DND-41 (cell line): ENCODE results near the gene PSMD14.

Experiments
- ATAC-seq: fragments of 200-7000 bp; cut with Tn5 transposase; 3 replicates; pipeline ENCODE4 v1.9.1; 2021; ENCODE audit warnings: low read depth; ENCODE audit not compliant: insufficient read depth
- DNase-seq: peaks from one replicate; pipeline ENCODE4 v3.0.0-alpha.2; 2020
- H2AFZ ChIP-seq: 2 replicates; pipeline ENCODE4 v1.6.0; 2012; ENCODE audit warnings: low read depth, low read length
- H3K27ac ChIP-seq: 2 replicates; pipeline ENCODE4 v1.5.1; 2012; ENCODE audit warnings: low read length, inconsistent platforms
- H3K27me3 ChIP-seq: fragments of 200-600 bp; sonication (generic); 2 replicates; pipeline ENCODE4 v1.6.0; 2012; ENCODE audit warnings: low read length, mild to moderate bottlenecking, inconsistent platforms; ENCODE audit not compliant: insufficient read depth, poor library complexity
- H3K36me3 ChIP-seq: 2 replicates; pipeline ENCODE4 v1.5.1; 2012; ENCODE audit warnings: low read length, inconsistent platforms; ENCODE audit not compliant: insufficient read depth
- H3K4me1 ChIP-seq: 2 replicates; pipeline ENCODE4 v1.5.1; 2012; ENCODE audit warnings: mild to moderate bottlenecking, low read length; ENCODE audit not compliant: insufficient read depth
- H3K4me2 ChIP-seq: 2 replicates; pipeline ENCODE4 v1.6.0; 2012; ENCODE audit warnings: mild to moderate bottlenecking, moderate library complexity, low read length, inconsistent platforms; ENCODE audit not compliant: insufficient read depth
- H3K4me3 ChIP-seq, 2 experiments: fragments of 200-600 bp in 1 of 2; shearing (Covaris generic) in 1 of 2; 2 replicates each; pipeline ENCODE4 v1.5.1; 2012 to 2016; ENCODE audit warnings: inconsistent platforms in 2 of 2, low read length in 2 of 2, mild to moderate bottlenecking in 2 of 2, low read depth in 1 of 2, moderate library complexity in 1 of 2
- H3K79me2 ChIP-seq: 2 replicates; pipeline ENCODE4 v1.6.0; 2012; ENCODE audit warnings: low read length, inconsistent platforms; ENCODE audit not compliant: insufficient read depth
- H3K9ac ChIP-seq: 2 replicates; pipeline ENCODE4 v1.6.0; 2012; ENCODE audit warnings: low read depth, mild to moderate bottlenecking, inconsistent platforms, low read length, moderate library complexity
- H3K9me3 ChIP-seq: 2 replicates; pipeline ENCODE4 v1.5.1; 2012; ENCODE audit warnings: low read length, moderate library complexity, mild to moderate bottlenecking, inconsistent platforms; ENCODE audit not compliant: insufficient read depth, severe bottlenecking
- H4K20me1 ChIP-seq: 2 replicates; pipeline ENCODE4 v1.6.0; 2012; ENCODE audit warnings: low read length; ENCODE audit not compliant: insufficient read depth
- EZH2 ChIP-seq: IDR thresholded peaks from 3 replicates; pipeline ENCODE4 v1.6.1; 2012; ENCODE audit warnings: borderline replicate concordance, low read depth, mild to moderate bottlenecking, moderate library complexity, low read length, inconsistent platforms; ENCODE audit not compliant: severe bottlenecking
- TF ChIP-seq, protein P1 (sequence below): IDR thresholded peaks from 2 replicates; pipeline ENCODE4 v1.5.1; 2012; ENCODE audit warnings: borderline replicate concordance, low read length, moderate library complexity, mild to moderate bottlenecking; ENCODE audit not compliant: poor library complexity, severe bottlenecking; ENCODE audit errors: extremely low read depth

PSMD14 gene

GRCh38 chr2:161312996-161313395 lies 4.8 kb downstream of the PSMD14 start:
- no peak overlapping the region for H2AFZ ChIP-seq
- no peaks in the 10 kb centered on the region for H3K27me3 ChIP-seq
- no peak overlapping the region for H3K27ac ChIP-seq
- no peak for TF ChIP-seq EZH2
- TF ChIP-seq, protein P1, sequence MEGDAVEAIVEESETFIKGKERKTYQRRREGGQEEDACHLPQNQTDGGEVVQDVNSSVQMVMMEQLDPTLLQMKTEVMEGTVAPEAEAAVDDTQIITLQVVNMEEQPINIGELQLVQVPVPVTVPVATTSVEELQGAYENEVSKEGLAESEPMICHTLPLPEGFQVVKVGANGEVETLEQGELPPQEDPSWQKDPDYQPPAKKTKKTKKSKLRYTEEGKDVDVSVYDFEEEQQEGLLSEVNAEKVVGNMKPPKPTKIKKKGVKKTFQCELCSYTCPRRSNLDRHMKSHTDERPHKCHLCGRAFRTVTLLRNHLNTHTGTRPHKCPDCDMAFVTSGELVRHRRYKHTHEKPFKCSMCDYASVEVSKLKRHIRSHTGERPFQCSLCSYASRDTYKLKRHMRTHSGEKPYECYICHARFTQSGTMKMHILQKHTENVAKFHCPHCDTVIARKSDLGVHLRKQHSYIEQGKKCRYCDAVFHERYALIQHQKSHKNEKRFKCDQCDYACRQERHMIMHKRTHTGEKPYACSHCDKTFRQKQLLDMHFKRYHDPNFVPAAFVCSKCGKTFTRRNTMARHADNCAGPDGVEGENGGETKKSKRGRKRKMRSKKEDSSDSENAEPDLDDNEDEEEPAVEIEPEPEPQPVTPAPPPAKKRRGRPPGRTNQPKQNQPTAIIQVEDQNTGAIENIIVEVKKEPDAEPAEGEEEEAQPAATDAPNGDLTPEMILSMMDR = no peak
- ATAC-seq (no peak), DNase-seq (no peak)
- peaks cover 38% of the 10 kb centered on the region for H3K4me1 ChIP-seq
- H3K79me2 ChIP-seq = peaks cover 100% of the 10 kb centered on the region
- H3K9ac ChIP-seq = no peak overlapping the region
- H3K4me2 ChIP-seq = peak overlapping the region; percentile 45; the same call in 1 of the 2 replicates
- H3K9me3 ChIP-seq = no peaks in the 10 kb centered on the region
- H4K20me1 ChIP-seq = peaks cover 40% of the 10 kb centered on the region
- peak overlapping the region in 1 of 2 experiments; percentile 24; a peak in 1 of 4 replicates for H3K4me3 ChIP-seq
- H3K36me3 ChIP-seq = peaks cover 23% of the 10 kb centered on the region; the same call in 1 of the 2 replicates

DNA sequence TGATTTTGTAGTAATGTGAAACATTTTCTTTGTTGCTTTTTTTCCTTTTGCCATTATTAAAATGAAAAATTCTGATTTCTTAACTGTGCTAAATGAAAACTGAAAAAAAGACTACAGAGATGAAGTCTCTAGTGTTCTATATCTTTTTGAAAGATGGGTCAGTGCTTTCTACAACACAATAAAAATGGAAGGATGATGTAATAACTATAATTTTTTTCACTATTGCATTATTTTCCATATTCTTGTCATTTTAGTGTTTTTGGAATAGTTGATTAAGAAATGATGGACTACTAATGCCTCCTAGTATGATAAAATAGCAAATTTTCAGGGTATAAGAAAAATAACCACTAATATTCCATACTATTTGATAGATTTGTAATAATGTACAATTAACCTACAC lies 7.2 kb downstream of the PSMD14 start:
- ATAC-seq (no peak), DNase-seq (no peak)
- H3K27me3 ChIP-seq = no peaks in the 10 kb centered on the region
- no peaks in the 10 kb centered on the region for H3K9me3 ChIP-seq
- no peak overlapping the region for H3K27ac ChIP-seq
- H3K4me3 ChIP-seq = no peak overlapping the region
- H3K9ac ChIP-seq = no peak overlapping the region
- peak overlapping the region; percentile 21; the same call in 1 of the 2 replicates for H3K4me2 ChIP-seq
- peaks cover 99% of the 10 kb centered on the region for H3K79me2 ChIP-seq
- peaks cover 25% of the 10 kb centered on the region for H3K4me1 ChIP-seq
- H4K20me1 ChIP-seq = peaks cover 38% of the 10 kb centered on the region
- H2AFZ ChIP-seq = no peak overlapping the region
- H3K36me3 ChIP-seq = peaks cover 36% of the 10 kb centered on the region; the same call in 1 of the 2 replicates
- no peak for TF ChIP-seq EZH2
- TF ChIP-seq, protein P1 = no peak

- Histone ChIP-seq H3K4me3 (no peak overlapping the region), H3K9ac (no peak overlapping the region), H3K9me3 (no peaks in the 10 kb centered on the region), H4K20me1 (peaks cover 37% of the 10 kb centered on the region), H3K27ac (no peak overlapping the region), H3K27me3 (no peaks in the 10 kb centered on the region), H3K4me1 (peaks cover 14% of the 10 kb centered on the region), H3K4me2 (peak overlapping the region; percentile 27; the same call in 1 of the 2 replicates), H3K79me2 (peaks cover 98% of the 10 kb centered on the region), H2AFZ (no peak overlapping the region), H3K36me3 (peaks cover 47% of the 10 kb centered on the region)
- DNase-seq = no peak
- TF ChIP-seq, protein P1 = no peak
- no peak for TF ChIP-seq EZH2
- no peak for ATAC-seq
Measured at GRCh38 chr2:161316701-161317100, 8.5 kb downstream of the PSMD14 start.
